ENCODE measurements around the gene GMPS.
A peak's percentile ranks its signal among the peaks of the same experiment; 100 is the strongest.

- no peak for TF ChIP-seq EZH2phosphoT487 (IDR thresholded peaks at IDR 0.05; ENCODE audit: borderline replicate concordance)
- no peak for TF ChIP-seq POLR2A (IDR thresholded peaks at IDR 0.05; ENCODE audit: borderline replicate concordance, extremely low read depth, insufficient read depth, insufficient read length)
- no peak for TF ChIP-seq ZBTB33 (IDR thresholded peaks at IDR 0.05; ENCODE audit: extremely low read depth, insufficient replicate concordance, low read length)
- peak; percentile 19 to 69 (median 53); a peak in 5 of 6 replicates for TF ChIP-seq CTCF (IDR thresholded peaks at IDR 0.05 in 2 of 3, conservative IDR thresholded peaks at IDR 0.05 in 1 of 3; ENCODE audit: borderline replicate concordance in 1 of 3, insufficient read depth in 1 of 3, low read depth in 2 of 3, low read length in 2 of 3)
- no peak for TF ChIP-seq MAX (IDR thresholded peaks at IDR 0.05)
Observed at GRCh38 chr3:155978324-155978723, 107.9 kb downstream of the GMPS start.
